Measurements from ENCODE around the gene PIWIL1. TPM values are rescaled to one million over a fixed set of nuclear protein-coding genes. Genes with fewer than 3 reads are reported as not detected.

PIWIL1 gene
- total and polyA plus RNA-seq, 2 experiments from 2014 or later, result not detected

DNA sequence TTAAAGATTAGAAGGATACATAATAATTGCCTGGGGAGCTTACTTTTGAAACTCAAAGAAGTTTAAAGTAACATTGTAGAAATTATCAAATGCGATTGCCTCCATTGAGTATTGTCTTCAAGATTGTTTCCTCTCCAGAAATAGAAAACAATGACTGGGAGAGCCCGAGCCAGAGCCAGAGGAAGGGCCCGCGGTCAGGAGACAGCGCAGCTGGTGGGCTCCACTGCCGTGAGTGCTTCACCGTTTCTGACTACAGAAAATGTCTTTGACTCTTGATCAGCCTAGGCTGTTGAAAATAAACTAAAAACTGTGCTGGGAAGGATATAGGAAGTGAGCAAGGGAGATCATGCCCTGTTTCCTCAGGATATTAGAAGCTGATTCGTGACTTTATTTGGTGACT is 4.8 kb downstream of the PIWIL1 start (continued):
- no peak for TF ChIP-seq ZNF331 (CRISPR knock-in tag; IDR thresholded peaks at IDR 0.05; ENCODE audit: low read depth)

DNA sequence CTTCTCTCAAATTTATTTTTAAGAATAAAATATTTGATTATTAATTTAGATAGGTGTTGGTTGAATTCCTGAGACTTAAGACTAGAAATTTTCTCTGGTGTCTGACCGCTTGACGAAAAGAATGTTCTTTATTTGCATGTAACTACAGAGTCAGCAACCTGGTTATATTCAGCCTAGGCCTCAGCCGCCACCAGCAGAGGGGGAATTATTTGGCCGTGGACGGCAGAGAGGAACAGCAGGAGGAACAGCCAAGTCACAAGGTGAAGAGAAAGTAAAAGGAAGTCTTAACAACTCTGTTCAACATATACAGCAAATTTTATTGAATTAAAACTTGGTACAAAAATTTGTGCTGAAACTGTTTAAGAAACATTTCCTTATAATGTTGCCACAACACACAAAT is 5.2 kb downstream of the PIWIL1 start:
- Mint-ChIP-seq H3K27me3 (ENCODE audit: insufficient read depth, low read depth, poor library complexity) (peaks cover 1% of the 10 kb centered on the region), H3K9me3 (peaks cover 82% of the 10 kb centered on the region), H3K4me1 (no peaks in the 10 kb centered on the region), H3K27ac (no peak overlapping the region), H3K4me3 (no peak overlapping the region), H3K36me3 (ENCODE audit: low read depth) (peaks cover 28% of the 10 kb centered on the region)
- no peaks in the 10 kb centered on the region for H3K79me2 ChIP-seq (replicated peaks; ENCODE audit: insufficient read depth)
- H4K20me1 ChIP-seq (replicated peaks; ENCODE audit: insufficient read depth), result no peaks in the 10 kb centered on the region
- no peaks in the 10 kb centered on the region for H3K9me2 ChIP-seq (ENCODE audit: insufficient read depth)
- H3K4me1 ChIP-seq (ENCODE audit: insufficient read depth), result no peaks in the 10 kb centered on the region
- no peak overlapping the region for H3K4me2 ChIP-seq
- no peak overlapping the region for H3K4me3 ChIP-seq
- DNase-seq (ENCODE audit: low spot score), result no peak
- no peak for ATAC-seq
- H3F3A ChIP-seq (replicated peaks; ENCODE audit: low read depth), result no peaks in the 10 kb centered on the region
- TF ChIP-seq STAT1 (IDR thresholded peaks at IDR 0.05; ENCODE audit: unreplicated experiment), result no peak
- TF ChIP-seq CTCF (conservative IDR thresholded peaks at IDR 0.05; ENCODE audit: low read depth in 2 of 2), result peak; percentile 10 to 15; a peak in 1 of 4 replicates
- no peak for TF ChIP-seq JUNB (IDR thresholded peaks at IDR 0.05; ENCODE audit: unreplicated experiment)
- H3K36me3 ChIP-seq (ENCODE audit: insufficient read depth), result no peaks in the 10 kb centered on the region
- H3K27ac ChIP-seq (ENCODE audit: low read depth), result no peak overlapping the region
- no peaks in the 10 kb centered on the region for H3K27me3 ChIP-seq (ENCODE audit: insufficient read depth)
- no peak overlapping the region for H2AFZ ChIP-seq

- Histone ChIP-seq H3K79me2 (replicated peaks; ENCODE audit: insufficient read depth) (no peaks in the 10 kb centered on the region), H3K4me2 (no peak overlapping the region), H3K36me3 (ENCODE audit: insufficient read depth) (no peaks in the 10 kb centered on the region), H3F3A (replicated peaks; ENCODE audit: low read depth) (no peaks in the 10 kb centered on the region), H4K20me1 (replicated peaks; ENCODE audit: insufficient read depth) (no peaks in the 10 kb centered on the region), H3K4me3 (no peak overlapping the region), H3K27me3 (ENCODE audit: insufficient read depth) (no peaks in the 10 kb centered on the region), H3K9me2 (ENCODE audit: insufficient read depth) (no peaks in the 10 kb centered on the region), H3K4me1 (ENCODE audit: insufficient read depth) (no peaks in the 10 kb centered on the region), H3K27ac (ENCODE audit: low read depth) (no peak overlapping the region), H2AFZ (no peak overlapping the region)
- no peak overlapping the region for H3K27ac Mint-ChIP-seq
- peaks cover 93% of the 10 kb centered on the region for H3K9me3 Mint-ChIP-seq
- no peaks in the 10 kb centered on the region for H3K27me3 Mint-ChIP-seq (ENCODE audit: insufficient read depth, low read depth, poor library complexity)
- no peak overlapping the region for H3K4me3 Mint-ChIP-seq
- DNase-seq (ENCODE audit: low spot score) (no peak), ATAC-seq (no peak)
- peaks cover 24% of the 10 kb centered on the region for H3K36me3 Mint-ChIP-seq (ENCODE audit: low read depth)
- H3K4me1 Mint-ChIP-seq, result no peaks in the 10 kb centered on the region
- TF ChIP-seq CTCF (conservative IDR thresholded peaks at IDR 0.05; ENCODE audit: low read depth in 2 of 2) (no peak), NANOG (IDR thresholded peaks at IDR 0.05; ENCODE audit: borderline replicate concordance) (no peak), ZNF331 (CRISPR knock-in tag; IDR thresholded peaks at IDR 0.05; ENCODE audit: low read depth) (no peak), EZH2phosphoT487 (IDR thresholded peaks at IDR 0.05; ENCODE audit: unreplicated experiment) (no peak), JUNB (IDR thresholded peaks at IDR 0.05; ENCODE audit: unreplicated experiment) (no peak), EZH2 (IDR thresholded peaks at IDR 0.05; ENCODE audit: low read depth, unreplicated experiment) (no peak), ETS1 (IDR thresholded peaks at IDR 0.05) (no peak), CREB1 (CRISPR knock-in tag; IDR thresholded peaks at IDR 0.05; ENCODE audit: low read depth) (no peak)
Observed at GRCh38 chr12:130344529-130344928, 6.8 kb downstream of the PIWIL1 start.
